Common myeloid progenitor, CD34-positive (primary cell): ENCODE data around the gene MAPT.

Source experiments
- CTCF ChIA-PET: fragments of 350-600 bp; sonication (Branson Sonifier 250); formaldehyde crosslinking; loops from one replicate; lab custom pipeline; 2021; ENCODE audit warnings: antibody characterized with exemption; lab: Charles Lee
- POLR2A ChIA-PET: fragments of 350-600 bp; sonication (Branson Sonifier 250); formaldehyde crosslinking; loops from one replicate; lab custom pipeline; 2021; ENCODE audit warnings: antibody characterized with exemption; lab: Charles Lee
- DNase-seq, 3 donors: peaks; one replicate each; pipeline versions ENCODE4 v3.0.0 to v3.0.0-alpha.2; 2013
- H3K27ac ChIP-seq, 2 experiments: 1 replicate in 1 of 2; 2 replicates in 1 of 2; pipeline ENCODE4 v1.7.0; 2013; ENCODE audit warnings: inconsistent platforms in 2 of 2, low read length in 2 of 2, mild to moderate bottlenecking in 2 of 2, low read depth in 1 of 2, moderate library complexity in 1 of 2; ENCODE audit not compliant: severe bottlenecking in 2 of 2, insufficient read depth in 1 of 2, poor library complexity in 1 of 2
- H3K27me3 ChIP-seq, 5 experiments: replicated peaks in 2 of 5; 1 replicate in 3 of 5; 2 replicates in 2 of 5; pipeline versions ENCODE4 v1.6.1 to v1.7.0; 2013; ENCODE audit warnings: low read length in 4 of 5, mild to moderate bottlenecking in 2 of 5, moderate library complexity in 2 of 5, inconsistent platforms in 1 of 5; ENCODE audit not compliant: insufficient read depth in 5 of 5, control insufficient read depth in 4 of 5
- H3K36me3 ChIP-seq, 4 experiments: 1 replicate in 2 of 4; 2 replicates in 2 of 4; pipeline versions ENCODE4 v1.6.1 to v1.7.0; 2013; ENCODE audit warnings: low read length in 3 of 4, control low read depth in 1 of 4, mild to moderate bottlenecking in 1 of 4; ENCODE audit not compliant: control insufficient read depth in 4 of 4, insufficient read depth in 4 of 4
- H3K4me1 ChIP-seq, 4 experiments: 1 replicate in 3 of 4; 2 replicates in 1 of 4; pipeline versions ENCODE4 v1.6.1 to v1.7.1; 2013; ENCODE audit warnings: low read length in 3 of 4, mild to moderate bottlenecking in 3 of 4, control low read depth in 1 of 4, inconsistent platforms in 1 of 4, moderate library complexity in 1 of 4; ENCODE audit not compliant: control insufficient read depth in 4 of 4, insufficient read depth in 4 of 4; ENCODE audit errors: control extremely low read depth in 1 of 4
- H3K4me3 ChIP-seq, 7 experiments: 1 replicate in 4 of 7; 2 replicates in 3 of 7; pipeline versions ENCODE4 v1.5.1 to v1.7.0; 2013; ENCODE audit warnings: mild to moderate bottlenecking in 7 of 7, low read length in 6 of 7, moderate library complexity in 6 of 7, inconsistent platforms in 2 of 7, low read depth in 2 of 7, control low read depth in 1 of 7; ENCODE audit not compliant: insufficient read depth in 4 of 7, control insufficient read depth in 1 of 7; ENCODE audit errors: extremely low read depth in 1 of 7
- H3K9me3 ChIP-seq, 5 experiments: 1 replicate in 4 of 5; 2 replicates in 1 of 5; pipeline versions ENCODE4 v1.6.1 to v1.7.1; 2013; ENCODE audit warnings: low read length in 4 of 5, mild to moderate bottlenecking in 2 of 5, inconsistent platforms in 1 of 5, low read depth in 1 of 5, moderate library complexity in 1 of 5; ENCODE audit not compliant: control insufficient read depth in 4 of 5, insufficient read depth in 2 of 5; ENCODE audit errors: control extremely low read depth in 1 of 5
- WGBS: methylation state at CpG from one replicate; pipeline ENCODE4 v1.1.5; 2013; ENCODE audit not compliant: insufficient coverage; 5-methylcytosine and 5-hydroxymethylcytosine counted together

MAPT gene

GRCh38 chr17:46071796-46072195 lies 177.4 kb downstream of the MAPT start:
- no peak for DNase-seq
- ChIA-PET CTCF (interaction anchor here (1.5 kb wide), 1 partner anchor 10 kb away, joined by 3 read pairs; no protein-coding TSS in a partner anchor), POLR2A (no interaction called here)
- Histone ChIP-seq H3K9me3 (no peaks in the 10 kb centered on the region), H3K27me3 (no peaks in the 10 kb centered on the region), H3K36me3 (peaks cover 9 to 17% (median 14%) of the 10 kb centered on the region in 4 experiments), H3K27ac (no peak overlapping the region), H3K4me1 (no peaks in the 10 kb centered on the region), H3K4me3 (no peak overlapping the region)
- no CpG with 5 or more reads among the region's 5 CpGs for WGBS

- Histone ChIP-seq H3K36me3 (peaks cover 5 to 17% (median 9%) of the 10 kb centered on the region in 4 experiments), H3K27ac (no peak overlapping the region), H3K4me1 (no peaks in the 10 kb centered on the region), H3K27me3 (no peaks in the 10 kb centered on the region), H3K9me3 (no peaks in the 10 kb centered on the region), H3K4me3 (no peak overlapping the region)
- ChIA-PET POLR2A (no interaction called here), CTCF (interaction anchor here (1.0 kb wide), 1 partner anchor 11 kb away, joined by 3 read pairs; no protein-coding TSS in a partner anchor)
- DNase-seq, result no peak
- no CpG with 5 or more reads among the region's 1 CpG for WGBS
Measured at GRCh38 chr17:46072998-46073397, 178.6 kb downstream of the MAPT start.

GRCh38 chr17:46074540-46074939 lies 180.2 kb downstream of the MAPT start:
- ChIA-PET POLR2A (no interaction called here), CTCF (no interaction called here)
- Histone ChIP-seq H3K4me1 (no peaks in the 10 kb centered on the region), H3K27ac (no peak overlapping the region), H3K4me3 (no peak overlapping the region), H3K36me3 (peaks cover 5 to 20% (median 18%) of the 10 kb centered on the region in 4 experiments), H3K27me3 (no peaks in the 10 kb centered on the region), H3K9me3 (no peaks in the 10 kb centered on the region)
- WGBS, result no CpG with 5 or more reads among the region's 1 CpG
- no peak for DNase-seq
